CD4-positive, alpha-beta memory T cell (primary cell): Measurements from ENCODE around the gene ESYT2. TPM values are rescaled to one million over a fixed set of nuclear protein-coding genes. Genes with fewer than 3 reads are reported as not detected.
"Not testable (repeated sequence)": the region's sequence is repeated elsewhere in the genome, so short reads cannot be mapped to it uniquely, and the experiment has no call there.

Experiments
- CTCF ChIA-PET: fragments of 350-600 bp; sonication (Branson Sonifier 250); formaldehyde crosslinking; loops from one replicate; lab custom pipeline; 2021; ENCODE audit warnings: inconsistent platforms; ENCODE audit not compliant: partially characterized antibody; lab: Charles Lee
- POLR2A ChIA-PET: fragments of 350-600 bp; sonication (Branson Sonifier 250); formaldehyde crosslinking; loops from one replicate; lab custom pipeline; 2021; ENCODE audit not compliant: partially characterized antibody; lab: Charles Lee
- DNase-seq, 5 donors: peaks; one replicate each; pipeline versions ENCODE4 v3.0.0 to v3.0.0-alpha.2; 2020 to 2022; ENCODE audit warnings: mixed read lengths in 1 of 5
- H3K27ac ChIP-seq: one replicate; pipeline ENCODE4 v1.7.0; 2013; ENCODE audit warnings: low read depth, low read length
- H3K27me3 ChIP-seq: 2 replicates; pipeline ENCODE4 v1.7.0; 2013; ENCODE audit warnings: mild to moderate bottlenecking, low read length, moderate library complexity; ENCODE audit not compliant: insufficient read depth
- H3K36me3 ChIP-seq: 2 replicates; pipeline ENCODE4 v1.7.0; 2013; ENCODE audit warnings: mild to moderate bottlenecking, low read length, moderate library complexity; ENCODE audit not compliant: insufficient read depth
- H3K4me1 ChIP-seq: 2 replicates; pipeline ENCODE4 v1.7.0; 2013; ENCODE audit warnings: mild to moderate bottlenecking, low read length, moderate library complexity; ENCODE audit not compliant: insufficient read depth
- H3K4me3 ChIP-seq, 2 donors: one replicate each; pipeline ENCODE4 v1.7.0; 2013; ENCODE audit warnings: low read length in 2 of 2, mild to moderate bottlenecking in 1 of 2
- H3K9me3 ChIP-seq, 2 donors: one replicate each; pipeline ENCODE4 v1.7.0; 2013; ENCODE audit warnings: low read length in 2 of 2, control low read depth in 1 of 2; ENCODE audit not compliant: control insufficient read depth in 1 of 2
- H3K27ac Mint-ChIP-seq, 7 donors: one replicate each; pipeline ENCODE4 v1.8.0; 2020 to 2021; ENCODE audit warnings: mixed read lengths in 7 of 7, mild to moderate bottlenecking in 6 of 7, inconsistent platforms in 3 of 7, moderate library complexity in 3 of 7
- H3K27me3 Mint-ChIP-seq, 2 donors: one replicate each; pipeline ENCODE4 v1.8.0; 2020 to 2021; ENCODE audit warnings: mixed read lengths in 2 of 2
- H3K36me3 Mint-ChIP-seq, 2 donors: one replicate each; pipeline ENCODE4 v1.8.0; 2020 to 2021; ENCODE audit warnings: mixed read lengths in 2 of 2, inconsistent platforms in 1 of 2, mild to moderate bottlenecking in 1 of 2
- H3K4me1 Mint-ChIP-seq, 4 donors: one replicate each; pipeline ENCODE4 v1.8.0; 2020 to 2021; ENCODE audit warnings: mixed read lengths in 4 of 4, mild to moderate bottlenecking in 1 of 4
- H3K4me3 Mint-ChIP-seq, 8 donors: one replicate each; pipeline ENCODE4 v1.8.0; 2020 to 2021; ENCODE audit warnings: mixed read lengths in 8 of 8, mild to moderate bottlenecking in 7 of 8, moderate library complexity in 6 of 8, inconsistent platforms in 3 of 8
- H3K9me3 Mint-ChIP-seq, 8 donors: one replicate each; pipeline ENCODE4 v1.8.0; 2020 to 2021; ENCODE audit warnings: mixed read lengths in 8 of 8, mild to moderate bottlenecking in 5 of 8, inconsistent platforms in 3 of 8, moderate library complexity in 1 of 8
- intact Hi-C: fragments of 100-400 bp; cut with micrococcal nuclease; formaldehyde crosslinking; loops from one replicate; pipeline ENCODE4 v1.15.1; 2023
- polyA plus RNA-seq, 2 donors: library from polyadenylated mRNA; unstranded; fragments of 300-500 nt; fragmentation: Illumina TruSeq; gene quantifications; one replicate each; pipeline ENCODE4 v1.2.3, GENCODE V29; 2021
- total RNA-seq, 2 experiments: library from RNA; stranded (reverse); gene quantifications; one replicate each; pipeline ENCODE4 v1.2.3, GENCODE V29; 2021

Gene ESYT2
- total RNA-seq (100 to 1,000 TPM; 114 to 116 TPM), polyA plus RNA-seq (10 to 100 TPM; 52.3 to 99.4 TPM)

- Histone ChIP-seq H3K9me3 (no peaks in the 10 kb centered on the region), H3K36me3 (no peaks in the 10 kb centered on the region), H3K4me3 (peak within 1 kb of the TSS; percentile 87 to 89), H3K27me3 (no peaks in the 10 kb centered on the region), H3K4me1 (peaks cover 41% of the 10 kb centered on the region), H3K27ac (peak within 1 kb of the TSS; percentile 95)
- CTCF ChIA-PET = interaction anchor here (0.7 to 2.0 kb wide), 6 partner anchors 17 to 67 kb away, joined by 3 to 8 read pairs (median 4); no protein-coding TSS in a partner anchor
- Mint-ChIP-seq H3K27me3 (no peaks in the 10 kb centered on the region), H3K27ac (peak within 1 kb of the TSS; percentile 90 to 99 (median 95)), H3K4me1 (peaks cover 16 to 47% (median 25%) of the 10 kb centered on the region in 4 donors), H3K9me3 (peaks cover 0 to 2% (median 0%) of the 10 kb centered on the region in 8 donors), H3K36me3 (peaks cover 10 to 16% of the 10 kb centered on the region in 2 donors), H3K4me3 (peak within 1 kb of the TSS; percentile 81 to 98 (median 95))
- DNase-seq = peak; percentile 98 to 100 (median 99)
- intact Hi-C loops = loop anchor here (1.0 to 2.0 kb wide), 7 partner anchors 11 to 125 kb away; partner anchors contain the start of genes DYNC2I1 and NCAPG2
- POLR2A ChIA-PET = interaction anchor here (0.7 to 13.5 kb wide), 27 partner anchors 12 to 368 kb away, joined by 3 to 255 read pairs (median 5); partner anchors contain the start of genes DYNC2I1 and NCAPG2
Measured at GRCh38 chr7:158829342-158830210, at the start of gene ESYT2. ESYT2 (minus strand) TSS chr7:158829509; CDS start chr7:158829418, 91 bp downstream.

- H3K4me3 ChIP-seq, H3K27ac ChIP-seq, POLR2A ChIA-PET, H3K27me3 Mint-ChIP-seq, H3K9me3 Mint-ChIP-seq, H3K4me1 Mint-ChIP-seq, H3K27me3 ChIP-seq, DNase-seq, CTCF ChIA-PET, H3K36me3 ChIP-seq, intact Hi-C loops, H3K9me3 ChIP-seq, H3K4me1 ChIP-seq, H3K4me3 Mint-ChIP-seq: not testable (repeated sequence)
- peak overlapping the region in 1 of 7 donors; percentile 41 for H3K27ac Mint-ChIP-seq
- H3K36me3 Mint-ChIP-seq = peaks cover 40 to 43% of the 10 kb centered on the region in 2 donors
Measured at GRCh38 chr7:158878151-158879079, 49.1 kb upstream of the ESYT2 start.

GRCh38 chr7:158876984-158877383 lies 47.7 kb upstream of the ESYT2 start:
- intact Hi-C loops = no loop called here
- no peak for DNase-seq
- H3K27me3 Mint-ChIP-seq = no peaks in the 10 kb centered on the region
- H3K4me1 Mint-ChIP-seq = no peaks in the 10 kb centered on the region
- H3K4me3 ChIP-seq = no peak overlapping the region
- H3K9me3 ChIP-seq = no peaks in the 10 kb centered on the region
- H3K9me3 Mint-ChIP-seq = peaks cover 0 to 2% (median 0%) of the 10 kb centered on the region in 8 donors
- POLR2A ChIA-PET = no interaction called here
- H3K4me1 ChIP-seq = no peaks in the 10 kb centered on the region
- CTCF ChIA-PET = no interaction called here
- H3K36me3 Mint-ChIP-seq = peaks cover 43 to 44% of the 10 kb centered on the region in 2 donors
- no peaks in the 10 kb centered on the region for H3K27me3 ChIP-seq
- H3K4me3 Mint-ChIP-seq = no peak overlapping the region
- no peaks in the 10 kb centered on the region for H3K36me3 ChIP-seq
- H3K27ac Mint-ChIP-seq = no peak overlapping the region
- H3K27ac ChIP-seq = no peak overlapping the region

DNA sequence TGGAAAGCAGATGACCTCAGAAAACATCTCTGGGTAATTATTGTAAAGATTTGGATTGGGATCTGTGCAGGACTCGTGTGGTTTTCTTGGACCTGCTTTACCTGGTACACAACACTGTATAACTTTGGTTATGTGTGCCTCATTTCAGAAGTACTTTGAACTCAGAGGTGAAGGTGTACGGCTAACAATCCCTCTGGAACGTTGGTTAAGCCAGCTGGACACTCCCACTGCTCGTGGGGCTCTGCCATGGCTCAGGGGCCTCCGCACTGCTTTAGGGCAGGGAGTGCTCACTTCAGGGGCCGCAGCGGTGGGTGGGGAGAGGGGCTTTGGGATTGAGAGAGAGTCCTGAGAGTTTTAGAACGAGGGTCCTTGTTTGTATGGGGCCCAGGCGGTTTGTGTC lies 40.6 kb upstream of the ESYT2 start:
- H3K4me3 Mint-ChIP-seq = no peak overlapping the region

GRCh38 chr7:158868764-158869410 lies 39.6 kb upstream of the ESYT2 start:
- Histone ChIP-seq H3K4me1 (peaks cover 11% of the 10 kb centered on the region), H3K27me3 (no peaks in the 10 kb centered on the region), H3K27ac (no peak overlapping the region), H3K36me3 (peaks cover 5% of the 10 kb centered on the region), H3K4me3 (no peak overlapping the region), H3K9me3 (no peaks in the 10 kb centered on the region)
- Mint-ChIP-seq H3K27ac (no peak overlapping the region), H3K36me3 (peaks cover 14 to 17% of the 10 kb centered on the region in 2 donors), H3K4me3 (no peak overlapping the region), H3K9me3 (no peaks in the 10 kb centered on the region), H3K4me1 (peaks cover 10 to 19% (median 11%) of the 10 kb centered on the region in 4 donors), H3K27me3 (no peaks in the 10 kb centered on the region)
- no peak for DNase-seq
- CTCF ChIA-PET = interaction anchor here (1.0 to 1.1 kb wide), 2 partner anchors 108 to 173 kb away, joined by 3 to 5 read pairs; no protein-coding TSS in a partner anchor
- intact Hi-C loops = no loop called here
- POLR2A ChIA-PET = no interaction called here

More for the DNA sequence above, 40.6 kb upstream of the ESYT2 start:
- no peaks in the 10 kb centered on the region for H3K27me3 Mint-ChIP-seq
- H3K4me1 ChIP-seq = peaks cover 2% of the 10 kb centered on the region
- no peaks in the 10 kb centered on the region for H3K27me3 ChIP-seq
- H3K36me3 ChIP-seq = peaks cover 5% of the 10 kb centered on the region
- H3K9me3 Mint-ChIP-seq = no peaks in the 10 kb centered on the region
- POLR2A ChIA-PET = no interaction called here
- H3K27ac Mint-ChIP-seq = no peak overlapping the region
- H3K9me3 ChIP-seq = no peaks in the 10 kb centered on the region
- peaks cover 0 to 9% (median 4%) of the 10 kb centered on the region in 4 donors for H3K4me1 Mint-ChIP-seq
- DNase-seq = no peak
- CTCF ChIA-PET = interaction anchor here (0.8 to 1.1 kb wide), 2 partner anchors 107 kb away, joined by 3 to 5 read pairs; no protein-coding TSS in a partner anchor
- intact Hi-C loops = no loop called here
- peaks cover 21% of the 10 kb centered on the region in 2 donors for H3K36me3 Mint-ChIP-seq
- no peak overlapping the region for H3K27ac ChIP-seq
- no peak overlapping the region for H3K4me3 ChIP-seq

- ChIA-PET CTCF (no interaction called here), POLR2A (no interaction called here)
- no peaks in the 10 kb centered on the region for H3K27me3 Mint-ChIP-seq
- peaks cover 17% of the 10 kb centered on the region for H3K4me1 ChIP-seq
- intact Hi-C loops = no loop called here
- H3K4me3 Mint-ChIP-seq = peak overlapping the region in 1 of 8 donors; percentile 11
- no peak overlapping the region for H3K27ac ChIP-seq
- no peaks in the 10 kb centered on the region for H3K9me3 Mint-ChIP-seq
- peaks cover 14 to 27% (median 19%) of the 10 kb centered on the region in 4 donors for H3K4me1 Mint-ChIP-seq
- peak overlapping the region in 4 of 7 donors; percentile 23 to 64 (median 44) for H3K27ac Mint-ChIP-seq
- no peak overlapping the region for H3K4me3 ChIP-seq
- H3K36me3 ChIP-seq = peaks cover 5% of the 10 kb centered on the region
- no peaks in the 10 kb centered on the region for H3K9me3 ChIP-seq
- H3K36me3 Mint-ChIP-seq = peaks cover 10 to 11% of the 10 kb centered on the region in 2 donors
- no peaks in the 10 kb centered on the region for H3K27me3 ChIP-seq
- DNase-seq = no peak
Measured at GRCh38 chr7:158867214-158867984, 38.1 kb upstream of the ESYT2 start.
